Left lobe of liver (tissue), 2 donors: Measurements from ENCODE around the gene MXRA5. TPM values are rescaled to one million over a fixed set of nuclear protein-coding genes. Genes with fewer than 3 reads are reported as not detected.
"Not testable (repeated sequence)": the region's sequence is repeated elsewhere in the genome, so short reads cannot be mapped to it uniquely, and the experiment has no call there.

ENCODE experiments used
- ATAC-seq: fragments of 200-7000 bp; cut with Tn5 transposase; one replicate; pipeline ENCODE4 v1.9.1; 2020; ENCODE audit warnings: mild to moderate bottlenecking, moderate library complexity
- DNase-seq: peaks from one replicate; pipeline ENCODE4 v3.0.0-alpha.2; 2020; ENCODE audit warnings: low spot score
- total RNA-seq: library from RNA; stranded (reverse); gene quantifications from one replicate; pipeline ENCODE4 v1.2.1, GENCODE V29; 2021
- donor health status: DM: no; HTN: no; CAD: no; lungs with moderate emphysema.
- donor health status: DM: no; HTN: yes; CAD: no.

Gene MXRA5, protein sequence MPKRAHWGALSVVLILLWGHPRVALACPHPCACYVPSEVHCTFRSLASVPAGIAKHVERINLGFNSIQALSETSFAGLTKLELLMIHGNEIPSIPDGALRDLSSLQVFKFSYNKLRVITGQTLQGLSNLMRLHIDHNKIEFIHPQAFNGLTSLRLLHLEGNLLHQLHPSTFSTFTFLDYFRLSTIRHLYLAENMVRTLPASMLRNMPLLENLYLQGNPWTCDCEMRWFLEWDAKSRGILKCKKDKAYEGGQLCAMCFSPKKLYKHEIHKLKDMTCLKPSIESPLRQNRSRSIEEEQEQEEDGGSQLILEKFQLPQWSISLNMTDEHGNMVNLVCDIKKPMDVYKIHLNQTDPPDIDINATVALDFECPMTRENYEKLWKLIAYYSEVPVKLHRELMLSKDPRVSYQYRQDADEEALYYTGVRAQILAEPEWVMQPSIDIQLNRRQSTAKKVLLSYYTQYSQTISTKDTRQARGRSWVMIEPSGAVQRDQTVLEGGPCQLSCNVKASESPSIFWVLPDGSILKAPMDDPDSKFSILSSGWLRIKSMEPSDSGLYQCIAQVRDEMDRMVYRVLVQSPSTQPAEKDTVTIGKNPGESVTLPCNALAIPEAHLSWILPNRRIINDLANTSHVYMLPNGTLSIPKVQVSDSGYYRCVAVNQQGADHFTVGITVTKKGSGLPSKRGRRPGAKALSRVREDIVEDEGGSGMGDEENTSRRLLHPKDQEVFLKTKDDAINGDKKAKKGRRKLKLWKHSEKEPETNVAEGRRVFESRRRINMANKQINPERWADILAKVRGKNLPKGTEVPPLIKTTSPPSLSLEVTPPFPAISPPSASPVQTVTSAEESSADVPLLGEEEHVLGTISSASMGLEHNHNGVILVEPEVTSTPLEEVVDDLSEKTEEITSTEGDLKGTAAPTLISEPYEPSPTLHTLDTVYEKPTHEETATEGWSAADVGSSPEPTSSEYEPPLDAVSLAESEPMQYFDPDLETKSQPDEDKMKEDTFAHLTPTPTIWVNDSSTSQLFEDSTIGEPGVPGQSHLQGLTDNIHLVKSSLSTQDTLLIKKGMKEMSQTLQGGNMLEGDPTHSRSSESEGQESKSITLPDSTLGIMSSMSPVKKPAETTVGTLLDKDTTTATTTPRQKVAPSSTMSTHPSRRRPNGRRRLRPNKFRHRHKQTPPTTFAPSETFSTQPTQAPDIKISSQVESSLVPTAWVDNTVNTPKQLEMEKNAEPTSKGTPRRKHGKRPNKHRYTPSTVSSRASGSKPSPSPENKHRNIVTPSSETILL (N-terminal part only)
- 0.91 TPM for total RNA-seq

DNA sequence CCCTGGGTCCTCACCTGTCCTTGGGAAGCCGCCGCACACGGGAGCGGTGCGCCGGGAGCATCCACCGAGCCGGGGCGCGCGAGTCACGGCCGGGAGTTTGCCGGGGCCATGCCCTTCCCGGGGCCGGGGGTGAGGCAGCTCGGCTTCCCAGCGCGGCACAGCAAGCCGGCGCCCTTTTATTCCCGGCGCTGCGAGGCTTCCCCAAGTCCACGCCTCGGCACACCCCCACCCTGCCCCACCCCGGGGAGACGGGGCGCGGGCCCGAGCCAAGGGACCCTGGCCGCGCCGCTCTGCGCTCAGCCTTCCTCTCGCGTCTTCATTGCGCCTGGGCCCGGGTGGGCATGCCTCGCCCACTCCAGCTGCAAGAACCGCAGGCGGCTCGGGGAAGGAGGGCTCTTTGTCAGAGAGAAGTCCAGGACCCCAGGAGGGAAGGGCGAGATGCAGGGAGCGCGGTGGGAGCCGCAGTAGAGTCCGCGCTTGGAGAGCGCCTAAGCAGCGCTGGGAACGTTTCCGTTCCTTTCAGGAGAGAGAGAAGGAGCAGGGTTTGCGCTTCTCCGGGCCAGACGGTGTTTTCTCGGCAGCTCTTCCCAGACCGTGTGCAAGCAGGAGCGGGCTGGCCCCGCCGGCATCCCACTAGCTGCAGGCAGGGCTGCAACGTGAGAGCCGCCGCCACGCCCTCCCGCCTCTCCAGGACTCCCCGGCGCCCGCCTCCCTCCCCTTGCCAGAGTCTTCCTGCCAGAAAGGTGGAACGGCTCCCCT lies at the start of gene MXRA5:
TSS of gene MXRA5 (minus strand) at position 152 of the 759 bp plus-strand sequence. CDS start 2,819 bp downstream, outside the sequence.
- no peak for ATAC-seq
- DNase-seq: no peak

DNA sequence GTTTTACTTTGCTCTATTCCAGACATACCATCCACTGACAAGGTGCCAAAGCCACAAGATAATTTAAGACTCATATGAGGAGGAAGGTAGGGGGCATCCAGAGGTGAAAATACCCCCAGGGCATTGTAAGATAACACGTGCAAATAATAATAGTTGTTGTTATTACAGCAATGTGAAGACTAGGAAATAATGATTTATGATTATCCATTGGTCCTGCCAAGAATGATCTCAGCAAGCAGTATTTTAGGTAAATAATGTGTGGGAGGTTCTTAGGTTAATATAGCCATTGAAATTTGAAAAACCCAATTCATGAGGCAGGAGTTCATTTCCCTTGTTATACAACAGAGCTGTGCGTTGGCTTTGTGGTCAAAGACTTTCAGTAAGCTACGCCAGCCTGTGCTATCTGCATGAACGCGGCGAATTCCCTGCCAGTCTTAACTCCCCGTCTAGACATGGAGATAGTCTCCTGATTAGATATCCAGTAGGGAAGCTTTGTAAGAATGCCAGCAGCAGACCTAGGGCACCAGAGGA lies 47.2 kb upstream of the MXRA5 start:
- DNase-seq (no peak), ATAC-seq (no peak)

DNA sequence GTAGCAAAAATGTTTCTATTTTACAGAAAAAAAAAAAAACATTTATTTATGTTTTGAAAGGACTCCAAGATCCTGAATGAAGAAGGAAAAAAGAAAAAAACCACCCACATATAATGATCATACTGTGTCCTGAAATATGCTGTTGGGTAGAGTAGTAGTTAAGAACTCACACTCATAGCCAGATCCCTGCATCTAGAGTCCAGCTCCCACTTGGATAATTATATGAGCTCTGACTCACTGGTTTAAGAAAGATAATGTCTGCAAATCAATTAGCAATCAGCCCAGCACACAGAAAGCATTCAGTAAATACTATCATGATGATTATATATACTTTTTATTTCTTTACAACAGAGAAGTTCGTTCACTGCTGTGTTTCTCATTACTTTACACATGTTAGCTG lies 46.7 kb upstream of the MXRA5 start:
- no peak for ATAC-seq
- no peak for DNase-seq

DNA sequence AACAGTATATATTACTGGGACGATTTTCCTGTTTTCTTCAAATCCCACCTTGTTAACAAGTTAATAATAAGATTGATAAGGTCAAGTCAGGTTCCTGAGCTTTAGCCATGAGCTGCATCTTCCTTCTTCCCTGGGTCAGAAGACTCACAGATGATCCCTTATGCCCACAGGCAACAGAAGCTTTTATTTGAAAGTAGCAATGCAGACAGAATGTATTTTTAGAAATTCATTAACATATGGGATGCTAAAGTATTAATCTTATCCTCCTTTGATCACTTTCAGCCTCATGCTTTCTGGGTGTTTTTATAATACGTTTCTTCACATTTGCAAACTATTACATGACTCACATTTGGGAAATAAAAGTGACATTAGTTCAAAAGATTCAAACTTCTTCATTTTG lies 42.0 kb upstream of the MXRA5 start:
- DNase-seq (no peak), ATAC-seq (no peak)

DNA sequence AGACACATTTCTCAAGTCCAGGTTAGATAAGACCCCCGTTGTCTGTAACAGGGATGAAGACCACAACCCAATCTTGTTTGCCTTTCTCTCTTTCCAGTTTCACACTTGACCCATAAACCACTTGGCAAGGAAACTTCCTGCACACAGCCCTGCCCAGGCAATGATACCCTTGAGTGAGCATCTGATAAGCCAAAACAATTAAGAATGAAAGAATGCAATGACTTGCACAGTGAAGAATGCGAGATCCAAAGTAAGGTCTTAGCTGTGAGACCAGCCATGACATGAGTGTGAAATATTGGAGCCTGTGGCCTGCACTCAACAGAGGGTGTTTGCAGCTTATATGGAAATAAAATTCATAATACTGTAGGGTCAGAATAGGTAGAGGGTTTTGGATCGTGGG lies 37.9 kb upstream of the MXRA5 start:
- ATAC-seq (no peak), DNase-seq (no peak)

DNA sequence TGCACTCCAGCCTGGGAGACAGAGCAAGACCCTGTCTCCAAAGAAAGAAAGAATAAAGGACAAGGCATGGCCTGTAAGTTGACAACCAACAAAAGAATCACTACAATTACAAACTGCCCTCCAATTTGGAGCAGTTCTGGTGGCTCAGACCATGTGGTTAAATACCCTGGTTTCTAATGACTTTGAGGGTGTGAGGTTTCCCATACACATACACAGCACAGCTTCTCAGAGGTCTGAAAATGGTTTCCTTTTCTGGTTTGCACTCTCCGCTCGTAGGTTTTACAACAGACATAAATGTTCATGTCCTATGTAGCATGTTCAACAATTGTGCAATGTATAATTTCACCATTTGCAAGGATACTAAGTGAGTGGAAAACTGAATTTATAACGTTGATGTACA lies 34.2 kb upstream of the MXRA5 start:
- no peak for DNase-seq
- ATAC-seq: no peak

DNA sequence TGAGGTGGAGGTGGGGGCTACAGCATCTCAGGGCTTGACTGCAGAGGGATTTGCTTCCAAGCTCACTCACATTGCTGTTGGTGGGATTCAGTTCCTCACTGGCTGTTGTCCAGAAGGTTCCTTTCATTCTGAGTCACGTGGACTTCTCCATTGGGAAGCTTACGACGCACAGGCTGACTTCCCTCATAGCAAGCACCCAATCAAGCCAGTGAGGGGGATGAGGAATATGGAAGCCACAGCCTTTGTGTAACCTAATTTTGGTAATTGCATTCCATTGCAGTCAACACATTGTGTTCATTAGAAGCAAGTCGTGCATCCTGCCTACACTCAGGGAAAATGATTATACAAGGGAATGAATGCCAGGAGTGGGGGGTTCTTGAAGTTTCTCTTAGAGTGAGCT lies 32.7 kb upstream of the MXRA5 start:
- ATAC-seq (no peak), DNase-seq (no peak)

DNA sequence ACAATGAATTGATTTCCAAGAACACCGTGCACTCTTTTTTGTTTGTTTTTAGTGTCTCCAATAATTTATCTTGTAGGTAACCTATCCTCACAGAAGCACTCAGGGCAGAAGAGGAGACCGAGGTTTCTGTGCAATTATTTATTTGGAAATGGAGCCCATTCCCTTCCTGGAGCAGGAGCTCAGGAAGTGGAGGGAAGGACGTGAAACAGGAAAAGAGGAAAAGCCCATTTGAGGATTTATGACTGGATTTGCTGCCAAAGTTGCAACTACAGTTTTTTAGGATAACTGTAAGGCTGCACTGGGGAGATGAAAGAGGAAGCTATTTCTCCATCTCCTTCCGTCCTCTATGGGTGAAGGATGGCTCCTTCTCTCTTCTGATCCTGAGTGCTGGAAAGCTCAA lies 31.7 kb upstream of the MXRA5 start:
- ATAC-seq (no peak), DNase-seq (no peak)

DNA sequence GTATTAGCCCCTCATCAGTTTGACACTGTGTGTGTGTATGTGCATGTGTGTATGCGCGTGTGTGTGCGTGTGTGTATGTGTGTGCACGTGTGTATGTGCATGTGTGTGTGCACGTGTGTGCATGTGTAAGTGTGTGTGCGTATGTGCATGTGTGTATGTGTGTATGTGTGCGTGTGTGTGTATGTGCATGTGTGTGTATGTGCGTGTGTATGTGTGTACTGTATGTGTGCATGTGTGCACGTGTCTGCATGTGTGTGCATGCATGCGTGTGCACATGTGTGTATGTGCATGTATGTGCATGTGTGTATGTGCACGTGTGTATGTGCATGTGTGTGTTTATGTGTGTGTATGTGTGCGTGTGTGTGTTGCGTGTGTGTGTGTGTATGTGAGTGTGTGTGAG lies 31.1 kb upstream of the MXRA5 start:
- DNase-seq (no peak), ATAC-seq (no peak)

DNA sequence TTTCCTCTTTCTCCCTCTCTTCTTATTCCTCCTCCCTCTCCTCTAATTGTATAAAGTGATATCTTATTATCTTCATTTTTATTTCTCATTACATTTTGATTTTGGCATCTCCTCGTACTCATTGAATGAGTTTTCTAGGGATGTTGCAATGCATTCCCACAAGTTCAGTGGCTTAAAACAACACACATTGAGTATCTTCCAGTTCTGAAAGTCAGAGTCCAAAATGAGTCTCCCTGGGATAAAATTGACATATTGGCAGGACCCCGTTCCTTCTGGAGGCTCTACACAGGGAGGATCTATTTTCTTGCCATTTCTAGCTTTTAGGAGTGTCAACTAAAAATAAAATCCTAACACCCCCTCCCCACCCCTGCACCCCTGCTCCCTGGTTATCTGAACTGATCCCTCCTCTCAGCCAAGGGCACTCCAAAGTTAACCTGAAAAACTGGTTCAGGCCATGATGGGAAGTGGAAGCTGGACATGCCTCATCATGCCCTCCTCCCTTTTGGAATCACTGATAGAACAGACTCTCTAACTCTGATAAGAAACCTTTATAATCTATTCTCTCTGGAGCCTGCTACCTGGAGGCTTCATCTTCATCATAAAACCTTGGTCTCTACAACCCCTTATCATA lies 29.5 kb upstream of the MXRA5 start:
- not testable (repeated sequence) for ATAC-seq

DNA sequence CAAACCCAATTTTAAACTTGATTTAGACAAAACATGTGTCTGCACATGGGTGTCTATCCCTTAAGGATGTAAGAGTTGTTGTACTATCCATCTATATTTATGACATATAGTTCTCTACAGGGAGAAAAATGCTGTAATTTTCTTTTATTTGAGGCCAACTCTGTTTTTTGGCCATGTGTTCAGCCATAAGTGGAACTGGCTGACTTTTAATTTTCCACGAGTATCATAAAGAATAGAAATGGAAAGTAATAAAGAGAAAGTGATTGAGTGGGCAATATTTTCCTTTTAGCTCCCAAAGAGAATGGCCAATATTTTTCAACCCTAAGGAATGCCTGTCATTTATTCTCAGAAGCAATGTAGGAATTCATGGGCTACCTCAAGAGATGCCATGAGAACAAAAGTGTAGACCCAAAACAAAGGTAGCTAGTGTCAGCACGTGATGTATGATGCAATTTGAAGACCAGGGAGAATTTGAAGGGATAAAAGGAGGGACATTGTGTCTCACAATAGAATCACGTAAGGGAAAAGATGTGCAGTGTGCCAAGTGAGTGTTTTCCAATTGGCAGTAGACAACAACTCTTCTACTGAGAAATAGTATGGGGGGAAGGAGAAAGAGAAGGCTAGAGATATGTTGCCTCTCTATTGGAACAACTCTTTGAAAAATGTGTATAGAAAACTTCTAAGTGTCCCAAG lies 27.8 kb upstream of the MXRA5 start:
- ATAC-seq: no peak

More for the DNA sequence above, 29.5 kb upstream of the MXRA5 start:
- not testable (repeated sequence) for DNase-seq

DNA sequence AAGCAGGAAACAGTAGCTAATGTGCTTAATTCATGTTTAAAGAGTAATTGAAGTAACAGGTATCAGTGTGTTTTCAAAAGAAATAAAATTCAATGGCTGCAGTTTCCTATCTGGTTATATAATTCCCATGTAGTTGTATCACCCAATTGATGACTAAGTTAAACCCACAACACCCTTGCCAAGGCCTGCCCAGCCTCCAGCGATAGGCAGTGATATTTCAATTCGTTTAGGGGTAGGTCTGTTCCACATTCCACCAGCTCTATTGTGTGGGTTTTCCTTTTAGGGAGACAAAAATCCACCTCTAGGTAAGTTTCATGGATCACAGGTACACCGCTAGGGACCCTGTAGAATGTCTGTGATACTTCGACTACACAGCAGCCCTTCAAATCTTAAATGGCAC lies 24.7 kb upstream of the MXRA5 start:
- no peak for ATAC-seq
- no peak for DNase-seq

More for the DNA sequence above, 27.8 kb upstream of the MXRA5 start:
- DNase-seq: no peak

DNA sequence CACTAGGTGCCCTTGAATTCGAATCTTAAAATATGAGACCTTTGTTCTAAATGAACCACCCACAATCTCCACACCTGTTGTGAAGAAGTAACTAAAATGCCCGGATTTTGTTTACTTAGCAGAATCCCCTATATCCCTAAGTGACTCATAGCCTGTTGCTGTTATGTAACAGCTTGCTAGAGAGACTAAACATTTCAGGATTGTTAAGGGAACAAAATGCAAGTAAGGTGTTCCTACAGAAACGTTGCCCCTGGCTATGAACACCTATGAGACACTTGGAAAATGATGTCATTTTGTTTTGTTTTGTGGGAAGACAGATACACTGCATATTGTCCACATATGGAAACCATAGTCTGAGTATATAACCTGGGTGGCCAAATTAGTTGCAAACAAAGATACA lies 24.2 kb upstream of the MXRA5 start:
- DNase-seq: no peak
- ATAC-seq: no peak

DNA sequence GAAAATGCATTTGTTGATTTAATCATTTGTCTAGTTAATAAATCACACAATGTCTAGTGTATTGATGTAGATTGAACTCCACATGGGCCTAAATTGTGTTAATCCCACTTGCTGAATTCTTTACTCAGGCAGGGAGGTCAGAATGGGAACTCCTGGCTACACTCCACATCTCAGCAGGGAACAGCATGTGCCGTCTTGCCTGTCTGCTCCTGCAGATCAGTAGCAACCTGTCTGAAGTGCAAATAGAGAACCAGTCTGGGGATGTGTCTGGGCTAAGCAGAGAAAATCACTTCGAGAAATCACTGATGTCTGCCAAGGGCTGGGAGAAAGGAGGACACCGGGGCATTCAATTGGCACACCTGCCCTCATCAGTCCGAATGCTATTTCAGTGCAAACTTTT lies 16.5 kb upstream of the MXRA5 start:
- ATAC-seq (no peak), DNase-seq (no peak)

DNA sequence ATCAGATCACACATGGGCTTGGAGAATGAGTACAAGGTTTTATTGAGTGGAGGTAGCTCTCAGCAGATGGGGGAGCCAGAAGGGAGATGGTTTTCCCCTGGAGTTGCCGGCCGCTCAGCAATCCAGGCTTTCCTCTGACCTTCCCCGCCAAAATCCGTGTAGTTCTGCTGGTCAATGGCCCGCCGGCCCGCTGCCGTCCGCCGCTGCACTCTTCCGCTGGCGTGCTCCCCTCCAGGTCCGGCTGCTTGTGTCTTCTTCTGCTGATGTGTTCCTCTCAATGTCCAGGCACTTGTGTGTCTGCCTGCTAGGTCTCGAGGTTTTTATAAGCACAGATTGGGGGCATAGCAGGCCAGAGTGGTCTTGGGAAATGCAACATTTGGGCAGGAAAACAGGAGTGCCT lies 14.4 kb upstream of the MXRA5 start:
- ATAC-seq (no peak), DNase-seq (no peak)

DNA sequence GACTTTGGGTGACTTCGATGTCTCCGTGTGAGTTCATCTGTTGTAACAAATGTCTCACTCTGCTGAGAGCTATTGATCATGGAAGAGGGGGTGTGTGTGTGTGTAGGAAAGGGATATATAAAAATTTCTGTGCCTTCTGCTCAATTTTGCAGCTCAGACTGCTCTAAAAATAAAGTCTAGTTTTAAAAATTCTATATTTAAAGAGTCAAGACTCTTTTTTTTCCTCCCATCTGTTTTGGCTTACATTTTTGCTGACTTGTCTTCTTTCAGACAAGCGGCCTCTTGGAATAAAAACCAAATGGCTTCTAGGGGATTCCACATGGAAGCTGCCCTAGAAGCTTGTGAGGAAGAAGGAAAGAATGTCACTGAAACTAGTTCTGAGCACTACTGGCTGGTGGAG lies 6.3 kb upstream of the MXRA5 start:
- not testable (repeated sequence) for DNase-seq, ATAC-seq

DNA sequence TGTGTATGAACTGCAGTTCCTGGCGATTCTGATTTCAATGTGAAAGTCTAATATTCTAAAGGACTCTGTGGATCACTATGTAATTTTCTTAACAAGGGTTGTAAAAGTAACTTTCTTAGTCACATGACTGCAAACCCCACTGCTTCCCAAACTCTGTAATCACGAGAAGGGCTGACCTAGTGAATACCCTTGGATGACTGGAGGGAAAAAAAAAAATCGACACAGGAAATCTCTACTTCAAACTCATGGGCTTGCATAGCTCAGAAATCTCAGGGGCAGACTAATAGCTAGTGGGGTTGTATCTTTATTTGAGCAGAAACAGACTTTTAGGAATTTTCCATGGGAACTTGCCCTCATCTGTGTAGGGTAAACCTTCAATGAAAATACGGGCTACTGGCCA lies 4.8 kb upstream of the MXRA5 start:
- DNase-seq: no peak
- ATAC-seq: no peak

DNA sequence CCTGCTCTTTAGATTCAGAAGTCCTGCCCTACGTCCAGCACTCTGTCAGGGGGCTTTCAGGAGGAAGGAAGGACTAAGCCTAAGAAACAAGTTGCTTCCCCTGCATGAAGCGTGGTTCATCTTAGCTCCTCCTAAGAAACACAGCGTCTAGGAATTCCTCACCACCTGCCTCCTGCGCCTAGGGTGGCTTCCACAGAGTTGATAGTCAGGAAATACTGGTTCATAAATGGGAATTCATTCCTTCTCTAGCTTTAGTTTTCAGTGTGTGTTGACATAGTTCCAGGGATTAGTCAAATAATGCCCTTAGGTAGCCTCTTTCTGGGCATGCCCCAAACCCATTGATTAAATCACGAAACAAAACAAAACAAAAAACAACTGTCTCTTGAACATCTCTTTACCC lies 1.7 kb upstream of the MXRA5 start:
- ATAC-seq (no peak), DNase-seq (no peak)
